HG03097 (cell line): ENCODE data around the gene AFMID.
"Not testable (repeated sequence)": the region's sequence is repeated elsewhere in the genome, so short reads cannot be mapped to it uniquely, and the experiment has no call there.

Experiments used
- ATAC-seq: cut with Tn5 transposase; IDR thresholded peaks from one replicate; pipeline ENCODE4 v1.9.1; 2021; ENCODE audit not compliant: unreplicated experiment, low FRiP score

The AFMID gene

DNA sequence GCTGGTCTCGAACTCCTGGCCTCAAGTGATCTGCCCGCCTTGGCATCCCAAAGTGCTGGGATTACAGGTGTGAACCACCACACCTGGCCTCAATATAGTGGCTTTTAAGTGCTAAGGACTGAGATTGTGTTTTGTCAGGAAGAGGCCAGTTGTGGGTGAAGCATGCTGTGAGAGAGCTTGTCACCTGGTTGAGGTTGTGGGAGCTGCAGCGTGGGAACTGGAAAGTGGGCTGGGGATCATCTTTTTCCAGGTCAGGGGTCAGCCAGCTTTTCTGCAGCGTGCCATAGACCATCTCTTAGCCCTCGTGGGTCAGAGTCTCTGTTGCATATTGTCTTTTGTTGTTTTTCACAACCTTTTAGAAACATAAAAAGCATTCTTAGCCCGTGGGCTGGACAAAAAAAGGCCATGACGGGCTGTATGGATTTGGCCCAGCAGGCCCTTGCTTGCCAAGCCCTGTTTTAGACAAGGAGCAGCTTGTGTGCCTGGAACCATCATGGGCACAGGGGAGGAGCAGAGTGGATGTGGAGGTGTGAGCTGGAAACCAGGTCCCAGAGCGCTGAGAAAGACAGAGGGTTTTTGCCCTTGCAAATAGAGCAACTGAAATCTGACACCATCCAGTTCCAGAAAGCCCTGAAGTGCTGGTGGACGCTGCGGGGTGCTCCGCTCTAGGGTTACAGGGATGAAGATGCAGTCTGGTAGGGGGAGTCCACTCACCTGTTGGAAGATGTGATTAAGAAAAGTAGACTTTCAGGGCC, 32.4 kb downstream of the AFMID start:
- ATAC-seq = no peak

DNA sequence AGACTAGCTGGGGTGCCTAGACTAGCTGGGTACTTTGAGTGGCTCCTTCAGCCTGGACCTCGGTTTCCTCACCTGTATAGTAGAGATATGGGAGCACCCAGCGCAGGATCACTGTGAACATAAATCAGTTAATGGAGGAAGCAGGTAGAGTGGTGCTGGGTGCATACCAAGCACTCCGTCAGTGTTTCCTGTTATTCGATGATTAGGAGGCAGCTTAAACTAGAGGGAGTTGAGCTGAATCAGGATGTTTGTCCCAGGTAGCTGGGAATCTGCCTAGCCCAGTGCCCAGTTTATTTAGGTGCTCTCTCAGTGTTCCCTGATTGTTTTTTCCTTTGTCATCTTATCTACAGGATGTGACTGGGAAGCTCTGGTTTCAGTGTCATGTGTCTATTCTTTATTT, 35.9 kb downstream of the AFMID start:
- no peak for ATAC-seq

DNA sequence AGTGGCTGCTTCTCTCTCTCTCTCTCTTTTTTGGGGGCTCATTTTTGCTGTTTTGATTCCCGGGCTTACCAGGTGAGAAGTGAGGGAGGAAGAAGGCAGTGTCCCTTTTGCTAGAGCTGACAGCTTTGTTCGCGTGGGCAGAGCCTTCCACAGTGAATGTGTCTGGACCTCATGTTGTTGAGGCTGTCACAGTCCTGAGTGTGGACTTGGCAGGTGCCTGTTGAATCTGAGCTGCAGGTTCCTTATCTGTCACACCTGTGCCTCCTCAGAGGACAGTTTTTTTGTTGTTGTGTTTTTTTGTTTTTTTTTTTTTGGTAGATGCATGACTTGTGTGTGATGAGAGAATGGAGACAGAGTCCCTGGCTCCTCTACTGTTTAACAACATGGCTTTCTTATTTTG, 36.6 kb downstream of the AFMID start:
- ATAC-seq = no peak

DNA sequence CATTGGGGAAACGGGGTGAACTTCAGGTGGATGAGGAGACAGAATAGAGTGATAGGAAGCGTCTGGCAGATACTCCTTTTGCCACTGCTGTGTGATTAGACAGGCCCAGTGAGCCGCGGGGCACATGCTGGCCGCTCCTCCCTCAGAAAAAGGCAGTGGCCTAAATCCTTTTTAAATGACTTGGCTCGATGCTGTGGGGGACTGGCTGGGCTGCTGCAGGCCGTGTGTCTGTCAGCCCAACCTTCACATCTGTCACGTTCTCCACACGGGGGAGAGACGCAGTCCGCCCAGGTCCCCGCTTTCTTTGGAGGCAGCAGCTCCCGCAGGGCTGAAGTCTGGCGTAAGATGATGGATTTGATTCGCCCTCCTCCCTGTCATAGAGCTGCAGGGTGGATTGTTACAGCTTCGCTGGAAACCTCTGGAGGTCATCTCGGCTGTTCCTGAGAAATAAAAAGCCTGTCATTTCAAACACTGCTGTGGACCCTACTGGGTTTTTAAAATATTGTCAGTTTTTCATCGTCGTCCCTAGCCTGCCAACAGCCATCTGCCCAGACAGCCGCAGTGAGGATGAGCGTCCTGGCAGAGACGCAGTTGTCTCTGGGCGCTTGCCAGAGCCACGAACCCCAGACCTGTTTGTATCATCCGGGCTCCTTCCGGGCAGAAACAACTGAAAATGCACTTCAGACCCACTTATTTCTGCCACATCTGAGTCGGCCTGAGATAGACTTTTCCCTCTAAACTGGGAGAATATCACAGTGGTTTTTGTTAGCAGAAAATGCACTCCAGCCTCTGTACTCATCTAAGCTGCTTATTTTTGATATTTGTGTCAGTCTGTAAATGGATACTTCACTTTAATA, 37.3 kb downstream of the AFMID start:
- ATAC-seq = no peak

DNA sequence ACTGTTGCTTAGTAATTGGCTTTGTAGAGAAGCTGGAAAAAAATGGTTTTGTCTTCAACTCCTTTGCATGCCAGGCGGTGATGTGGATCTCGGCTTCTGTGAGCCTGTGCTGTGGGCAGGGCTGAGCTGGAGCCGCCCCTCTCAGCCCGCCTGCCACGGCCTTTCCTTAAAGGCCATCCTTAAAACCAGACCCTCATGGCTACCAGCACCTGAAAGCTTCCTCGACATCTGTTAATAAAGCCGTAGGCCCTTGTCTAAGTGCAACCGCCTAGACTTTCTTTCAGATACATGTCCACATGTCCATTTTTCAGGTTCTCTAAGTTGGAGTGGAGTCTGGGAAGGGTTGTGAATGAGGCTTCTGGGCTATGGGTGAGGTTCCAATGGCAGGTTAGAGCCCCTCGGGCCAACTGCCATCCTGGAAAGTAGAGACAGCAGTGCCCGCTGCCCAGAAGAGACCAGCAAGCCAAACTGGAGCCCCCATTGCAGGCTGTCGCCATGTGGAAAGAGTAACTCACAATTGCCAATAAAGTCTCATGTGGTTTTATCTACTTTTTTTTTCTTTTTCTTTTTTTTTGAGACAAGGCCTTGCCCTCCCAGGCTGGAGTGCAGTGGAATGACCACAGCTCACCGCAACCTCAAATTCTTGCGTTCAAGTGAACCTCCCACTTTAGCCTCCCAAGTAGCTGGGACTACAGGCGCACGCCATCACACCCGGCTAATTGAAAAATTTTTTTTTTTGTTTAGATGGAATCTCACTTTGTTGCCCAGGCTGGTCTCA, 38.1 kb downstream of the AFMID start:
- ATAC-seq = no peak

DNA sequence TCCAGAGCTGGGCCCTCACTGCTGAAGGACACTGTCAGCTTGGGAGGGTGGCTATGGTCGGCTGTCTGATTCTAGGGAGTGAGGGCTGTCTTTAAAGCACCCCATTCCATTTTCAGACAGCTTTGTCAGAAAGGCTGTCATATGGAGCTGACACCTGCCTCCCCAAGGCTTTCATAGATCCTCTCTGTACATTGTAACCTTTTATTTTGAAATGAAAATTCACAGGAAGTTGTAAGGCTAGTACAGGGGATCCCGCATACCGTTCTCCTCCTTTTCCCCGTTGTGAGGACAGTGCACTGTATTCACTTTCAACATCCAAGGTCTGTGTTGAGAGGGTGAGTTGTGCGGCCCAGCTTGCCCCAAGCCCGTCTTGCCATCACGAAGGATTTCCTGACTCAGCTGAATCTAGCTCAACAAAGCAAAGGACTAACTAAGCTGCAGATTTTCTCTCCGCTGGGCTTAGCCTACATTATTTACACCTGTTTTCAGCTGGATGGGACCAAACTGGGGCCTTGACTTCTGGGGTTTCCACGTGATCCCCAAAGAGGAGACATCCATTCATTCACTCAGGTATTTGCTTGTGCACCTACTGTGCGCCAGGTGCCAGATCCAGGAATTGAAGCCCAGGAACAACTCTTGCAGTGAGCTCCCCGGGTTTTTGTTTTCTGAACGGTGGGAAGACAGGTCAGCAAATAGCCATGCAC, 39.0 kb downstream of the AFMID start:
- no peak for ATAC-seq

DNA sequence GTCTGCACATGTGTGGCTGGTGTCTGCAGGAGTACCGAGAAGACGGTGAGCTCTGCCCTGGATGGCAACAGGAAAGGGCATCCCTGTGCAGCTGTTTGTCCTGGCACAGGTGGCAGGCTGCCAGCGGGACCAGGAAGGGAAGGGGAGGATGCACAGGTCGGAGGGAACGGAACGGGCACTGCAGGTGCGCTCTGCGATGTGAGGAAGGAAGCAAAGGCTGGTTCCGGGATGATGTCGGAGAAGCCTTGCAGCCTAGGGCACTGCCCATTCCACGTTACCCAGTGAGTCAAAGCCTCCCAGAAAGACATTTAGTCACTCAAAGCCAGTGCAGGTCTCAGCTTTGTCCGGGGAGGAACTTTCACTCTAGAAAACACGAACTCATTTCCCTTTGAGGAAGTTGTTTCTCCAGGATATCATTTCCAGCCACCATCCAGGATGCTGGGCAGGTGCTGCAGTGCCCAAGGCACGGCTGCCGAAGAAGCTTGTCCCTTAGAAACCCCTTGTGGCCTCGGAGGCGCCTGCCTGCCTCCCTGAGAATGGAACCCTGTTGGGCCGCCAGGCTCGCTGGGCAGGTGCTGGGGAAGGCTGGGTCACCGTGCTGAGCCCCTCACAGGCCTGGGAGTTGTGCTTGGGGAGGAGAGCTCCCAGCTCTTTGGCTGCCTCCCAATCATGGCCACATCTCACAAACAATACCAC, 39.7 kb downstream of the AFMID start:
- ATAC-seq = no peak

DNA sequence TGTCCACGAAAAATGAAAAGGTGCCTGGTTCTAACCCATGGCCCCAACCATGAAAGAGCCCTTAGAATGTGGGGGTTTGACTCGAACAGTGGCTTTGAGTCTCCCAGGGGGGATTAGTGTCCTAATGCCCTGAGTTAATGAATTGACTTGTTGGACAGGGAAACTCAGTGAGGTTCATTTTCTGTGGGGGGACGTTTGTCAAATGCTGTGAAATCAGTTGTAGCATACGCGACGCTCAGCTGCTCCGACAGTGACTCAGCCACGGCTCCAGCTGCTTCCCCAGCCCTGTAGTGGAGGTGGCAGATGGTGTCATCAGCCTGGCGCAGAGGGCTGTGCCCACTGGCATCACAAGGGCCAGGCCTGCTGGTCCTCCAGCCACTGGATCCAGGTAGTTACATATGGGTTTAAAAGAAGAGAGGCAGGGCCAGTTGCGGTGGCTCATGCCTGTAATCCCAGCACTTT, 40.3 kb downstream of the AFMID start:
- ATAC-seq = no peak

DNA sequence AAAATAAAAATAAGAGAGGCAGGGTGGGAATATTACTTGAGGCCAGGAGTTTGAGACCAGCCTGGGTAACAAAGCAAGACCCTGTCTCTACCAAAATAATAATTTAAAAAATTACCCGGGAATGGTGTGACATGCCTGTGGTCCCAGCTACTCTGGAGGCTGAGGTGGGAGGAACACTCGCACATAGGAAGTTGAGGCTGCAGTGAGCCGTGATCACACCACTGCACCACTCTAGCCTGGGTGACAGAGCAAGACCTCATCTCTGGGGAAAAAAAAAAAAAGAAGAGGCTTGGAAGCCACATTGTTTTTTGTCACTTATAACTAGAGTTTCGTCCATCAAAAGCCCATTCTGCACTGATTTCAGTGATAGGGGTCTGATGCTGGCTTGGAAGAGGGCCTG, 41.0 kb downstream of the AFMID start:
- ATAC-seq = no peak

DNA sequence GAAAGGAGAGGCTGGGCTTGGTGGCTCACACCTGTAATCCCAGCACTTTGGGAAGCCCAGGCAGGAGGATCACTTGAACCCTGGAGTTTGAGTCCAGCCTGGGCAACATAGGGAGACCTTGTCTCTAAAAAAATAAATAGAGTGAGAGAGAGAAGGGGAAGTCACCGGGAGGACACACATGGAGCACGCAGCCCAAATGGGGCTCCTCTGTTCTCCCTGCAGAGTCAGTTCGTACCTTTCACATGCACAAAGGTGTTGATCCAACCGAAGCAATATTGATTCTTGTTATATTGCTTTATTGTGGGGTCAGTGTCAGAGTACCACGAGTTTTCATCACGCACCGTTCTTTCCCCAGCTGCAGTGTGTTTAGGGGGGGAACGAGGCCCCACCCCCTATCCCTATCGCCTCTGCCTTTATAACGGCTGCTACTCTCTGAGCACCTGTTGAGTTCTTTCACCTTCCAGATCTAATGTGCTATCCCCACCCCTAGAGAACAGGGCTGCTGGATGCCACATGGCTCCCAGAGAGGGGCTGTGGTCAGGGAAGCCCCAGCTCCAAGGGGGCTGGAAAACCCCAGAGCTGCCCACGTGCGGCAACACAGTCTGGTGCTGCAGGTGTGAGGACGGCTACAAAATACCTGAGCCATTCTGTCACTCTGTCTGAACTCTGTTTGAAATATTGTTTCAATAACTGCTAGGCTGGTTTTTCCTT, 43.2 kb downstream of the AFMID start:
- ATAC-seq = no peak

DNA sequence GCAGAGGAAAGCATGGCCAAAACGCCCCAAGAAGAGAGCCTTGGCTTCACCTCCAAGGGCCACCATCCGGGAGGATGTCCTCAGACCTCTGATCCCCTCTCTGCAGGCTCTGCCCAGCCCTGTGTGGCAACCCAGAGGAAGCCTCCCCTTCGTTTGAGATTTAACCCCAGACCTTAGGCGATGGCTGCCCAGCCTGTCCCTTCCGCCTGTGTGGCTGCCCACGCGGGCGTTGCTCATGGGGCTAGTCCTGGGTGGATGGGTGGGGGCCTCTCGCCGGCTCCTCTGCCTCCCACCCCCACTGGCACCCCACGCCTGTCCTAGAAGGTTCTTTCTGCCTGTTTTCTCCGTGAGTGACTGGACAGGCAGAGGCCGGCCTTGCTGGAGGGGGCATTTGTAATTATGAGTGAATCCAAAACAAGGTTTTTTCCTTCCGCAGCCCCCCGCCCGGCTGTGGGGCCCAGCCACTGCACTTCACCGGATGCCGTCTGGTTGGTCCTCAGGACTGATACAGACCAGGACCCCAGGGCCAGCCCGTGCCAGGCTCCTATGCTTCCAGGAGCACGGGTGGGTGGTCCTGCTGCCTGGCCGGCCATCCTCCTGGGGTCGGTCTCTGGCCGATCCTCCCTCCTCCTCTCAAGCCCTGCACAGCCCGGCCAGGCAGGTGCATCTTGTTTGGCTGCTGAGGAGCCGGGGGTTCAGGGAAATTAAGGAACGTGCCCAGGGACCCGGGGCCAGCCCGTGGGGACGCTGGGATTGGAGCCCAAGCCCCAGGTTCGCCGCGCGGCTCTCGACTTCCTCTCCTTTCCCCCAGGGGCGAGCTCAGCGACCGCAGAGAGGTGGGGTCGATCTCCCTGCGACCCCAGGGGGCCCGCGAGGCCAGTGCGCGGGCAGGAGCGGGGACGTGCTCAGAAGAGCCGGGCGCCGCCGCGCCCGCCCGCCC, 44.1 kb downstream of the AFMID start, which contains the start of gene TMEM235:
Gene TMEM235, plus strand, starts transcription at position 636 of the 940 bp plus-strand sequence. CDS start 393 bp downstream, outside the sequence.
- ATAC-seq = no peak

DNA sequence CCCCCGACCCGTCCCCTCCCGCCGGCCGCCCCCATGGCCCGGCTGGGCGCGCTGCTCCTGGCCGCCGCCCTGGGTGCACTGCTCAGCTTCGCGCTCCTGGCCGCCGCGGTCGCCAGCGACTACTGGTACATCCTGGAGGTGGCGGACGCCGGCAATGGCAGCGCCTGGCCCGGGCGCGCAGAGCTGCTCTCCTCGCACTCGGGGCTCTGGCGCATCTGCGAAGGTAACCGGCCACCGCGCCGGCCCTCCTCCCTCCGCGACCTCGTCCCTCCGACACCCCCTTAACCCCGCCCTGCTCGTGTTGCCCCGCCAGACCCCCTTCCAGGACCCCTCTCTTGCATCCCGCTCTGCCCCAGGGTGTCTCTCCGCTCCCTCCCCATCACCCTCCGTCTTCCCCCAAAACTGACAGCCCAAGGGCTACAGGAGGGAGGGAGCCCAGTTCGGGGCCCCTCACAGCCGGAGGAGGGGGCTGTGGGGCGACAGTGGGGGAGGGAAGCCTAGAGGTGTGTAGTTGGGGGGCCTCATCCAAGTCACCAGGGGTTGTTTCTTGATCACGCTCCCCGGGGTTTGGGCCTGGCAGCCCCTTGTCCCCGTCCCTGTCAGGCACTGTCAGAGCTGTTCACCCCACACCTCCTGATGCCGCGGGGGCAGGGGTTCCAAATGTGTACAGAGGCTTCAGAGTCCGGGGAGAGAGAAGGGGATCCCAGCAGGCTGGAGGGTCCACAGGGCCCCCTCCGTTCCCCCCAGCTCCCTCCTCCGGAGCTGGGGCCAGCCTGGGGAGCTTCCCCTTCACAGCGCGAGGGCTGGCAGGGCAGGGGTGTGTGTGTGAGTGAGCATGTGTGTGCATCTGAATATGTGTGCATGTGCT, 45.1 kb downstream of the AFMID start:
- ATAC-seq = no peak

DNA sequence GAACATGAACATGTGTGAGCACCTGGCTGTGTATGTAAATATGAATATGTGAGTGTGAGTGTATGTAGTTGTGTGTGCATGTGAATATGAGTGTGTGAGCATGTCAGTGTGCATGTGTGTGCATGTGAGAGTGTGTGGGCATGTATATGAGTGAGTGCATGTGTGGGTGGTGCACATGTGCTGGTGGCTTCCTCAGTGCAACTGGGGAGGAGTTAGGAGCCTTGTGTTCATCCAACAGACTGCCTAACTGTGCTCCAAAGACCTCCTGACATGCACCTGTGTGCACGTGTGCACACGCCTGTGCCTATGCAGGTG, 45.7 kb downstream of the AFMID start:
- ATAC-seq = no peak

DNA sequence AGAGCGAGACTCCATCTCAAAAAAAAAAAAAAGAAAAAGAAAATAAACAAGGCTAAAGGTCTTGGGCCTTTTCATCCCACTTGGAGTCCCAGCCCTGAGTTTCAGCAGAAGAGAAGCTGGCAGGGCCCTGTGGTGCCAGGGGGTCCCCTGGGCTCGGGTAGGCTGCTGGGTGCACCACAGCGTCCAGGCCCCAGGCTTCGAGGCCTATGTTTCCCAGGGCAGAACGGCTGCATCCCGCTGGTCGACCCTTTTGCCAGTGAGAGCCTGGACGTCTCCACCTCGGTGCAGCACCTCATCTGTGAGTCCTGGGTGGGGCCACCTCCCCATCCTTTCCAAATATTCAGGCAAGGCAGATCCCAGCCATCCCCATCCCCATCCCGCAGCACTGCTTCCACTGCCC, 46.5 kb downstream of the AFMID start:
- ATAC-seq = no peak

DNA sequence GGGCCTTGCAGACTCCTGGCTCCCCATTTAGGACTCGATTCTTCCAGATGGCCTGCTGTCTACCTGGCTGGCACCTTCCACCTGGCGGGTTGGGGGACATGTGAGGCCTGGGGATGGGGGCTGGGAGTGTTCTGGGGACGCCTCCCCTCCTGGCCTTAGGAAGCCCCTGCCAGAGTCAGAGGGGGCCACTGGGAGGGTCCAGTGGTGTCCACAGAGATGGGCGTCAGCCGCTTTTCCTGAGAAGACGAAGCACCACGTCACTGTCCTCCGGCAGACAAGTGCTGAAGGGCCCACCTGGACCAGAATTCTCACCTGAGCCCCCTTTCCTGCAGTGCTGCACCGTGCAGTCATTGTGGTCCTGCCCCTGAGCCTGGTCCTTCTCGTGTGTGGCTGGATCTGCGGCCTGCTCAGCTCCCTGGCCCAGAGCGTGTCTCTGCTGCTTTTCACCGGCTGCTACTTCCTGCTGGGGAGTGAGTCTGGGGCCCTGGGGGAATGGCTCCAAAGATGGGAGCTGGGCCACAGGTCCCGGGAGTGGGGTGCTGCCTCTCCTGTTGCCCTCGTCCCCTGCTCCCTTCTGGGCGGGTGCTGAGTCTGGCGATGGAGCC, 47.2 kb downstream of the AFMID start:
- no peak for ATAC-seq

DNA sequence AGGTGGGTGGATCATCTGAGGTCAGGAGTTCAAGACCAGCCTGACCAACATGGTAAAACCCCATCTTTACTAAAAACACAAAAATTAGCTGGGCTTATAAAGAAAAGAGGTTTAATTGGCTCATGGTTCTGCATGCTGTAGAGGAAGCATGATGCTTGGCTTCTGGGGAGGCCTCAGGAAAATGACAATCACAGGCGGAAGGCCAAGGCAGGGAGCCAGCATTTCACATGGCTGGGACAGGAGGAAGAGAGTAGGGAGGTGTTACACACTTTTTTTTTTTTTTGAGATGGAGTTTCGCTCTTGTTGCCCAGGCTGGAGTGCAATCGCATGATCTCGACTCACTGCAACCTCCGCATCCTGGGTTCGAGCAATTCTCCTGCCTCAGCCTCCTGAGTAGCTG, 47.9 kb downstream of the AFMID start:
- ATAC-seq = not testable (repeated sequence)

DNA sequence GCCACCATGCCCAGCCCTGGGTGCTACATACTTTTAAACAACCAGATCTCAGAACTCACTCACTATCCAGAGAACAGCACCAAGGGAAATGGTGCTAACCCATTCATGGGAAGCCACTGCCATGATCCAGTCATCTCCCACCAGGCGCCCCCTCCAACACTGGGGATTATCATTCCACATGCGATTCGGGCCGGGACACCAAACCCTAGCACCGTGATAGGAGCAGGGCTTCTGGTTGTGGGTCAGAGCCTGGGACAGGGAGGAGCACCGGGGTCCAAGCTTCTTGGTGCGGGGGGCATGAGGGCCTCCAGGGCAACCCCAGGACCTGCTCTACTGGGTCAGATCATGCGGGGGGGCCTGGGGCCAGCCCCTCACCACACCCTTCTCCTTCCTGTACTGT, 48.7 kb downstream of the AFMID start:
- no peak for ATAC-seq
